ENCODE measurements around the gene EP400. TPM values are rescaled to one million over a fixed set of nuclear protein-coding genes. Genes with fewer than 3 reads are reported as not detected.
"Not testable (repeated sequence)": the region's sequence is repeated elsewhere in the genome, so short reads cannot be mapped to it uniquely, and the experiment has no call there.

The EP400 gene
- total RNA-seq, 2 experiments from 2014 or later = 36.8 to 40.6 TPM

GRCh38 chr12:132071040-132071810 is 121.5 kb downstream of the EP400 start:
- Mint-ChIP-seq H3K4me3 (no peak overlapping the region), H3K27me3 (ENCODE audit: low read depth) (no peaks in the 10 kb centered on the region), H3K9me3 (no peaks in the 10 kb centered on the region), H3K27ac (no peak overlapping the region), H3K4me1 (ENCODE audit: low read depth) (peaks cover 10% of the 10 kb centered on the region), H3K36me3 (ENCODE audit: low read depth) (peaks cover 36% of the 10 kb centered on the region)
- intact Hi-C loops (cut with micrococcal nuclease) = no loop called here
- CTCF ChIA-PET = no interaction called here
- no peak for DNase-seq

GRCh38 chr12:132071830-132072384 is 122.2 kb downstream of the EP400 start:
- Mint-ChIP-seq H3K27me3 (ENCODE audit: low read depth) (no peaks in the 10 kb centered on the region), H3K4me1 (ENCODE audit: low read depth) (peaks cover 3% of the 10 kb centered on the region), H3K4me3 (no peak overlapping the region), H3K27ac (no peak overlapping the region), H3K36me3 (ENCODE audit: low read depth) (peaks cover 35% of the 10 kb centered on the region), H3K9me3 (no peaks in the 10 kb centered on the region)
- CTCF ChIA-PET = no interaction called here
- intact Hi-C loops (cut with micrococcal nuclease) = no loop called here
- DNase-seq = no peak

GRCh38 chr12:132074216-132074615 is 124.5 kb downstream of the EP400 start:
- CTCF ChIA-PET = no interaction called here
- DNase-seq = no peak
- Mint-ChIP-seq H3K27me3 (ENCODE audit: low read depth) (no peaks in the 10 kb centered on the region), H3K9me3 (no peaks in the 10 kb centered on the region), H3K36me3 (ENCODE audit: low read depth) (peaks cover 39% of the 10 kb centered on the region), H3K27ac (no peak overlapping the region), H3K4me3 (no peak overlapping the region), H3K4me1 (ENCODE audit: low read depth) (no peaks in the 10 kb centered on the region)
- intact Hi-C loops (cut with micrococcal nuclease) = no loop called here

GRCh38 chr12:132075026-132075713 is 125.4 kb downstream of the EP400 start:
- H3K4me3 Mint-ChIP-seq = no peak overlapping the region
- H3K9me3 Mint-ChIP-seq = no peaks in the 10 kb centered on the region
- H3K36me3 Mint-ChIP-seq (ENCODE audit: low read depth) = peaks cover 39% of the 10 kb centered on the region
- no peaks in the 10 kb centered on the region for H3K27me3 Mint-ChIP-seq (ENCODE audit: low read depth)
- CTCF ChIA-PET = no interaction called here
- H3K4me1 Mint-ChIP-seq (ENCODE audit: low read depth) = no peaks in the 10 kb centered on the region
- intact Hi-C loops (cut with micrococcal nuclease) = no loop called here
- H3K27ac Mint-ChIP-seq = no peak overlapping the region
- DNase-seq = no peak

- H3K27ac Mint-ChIP-seq = no peak overlapping the region
- no peaks in the 10 kb centered on the region for H3K27me3 Mint-ChIP-seq (ENCODE audit: low read depth)
- peaks cover 39% of the 10 kb centered on the region for H3K36me3 Mint-ChIP-seq (ENCODE audit: low read depth)
Measured at GRCh38 chr12:132075714-132076553, 126.2 kb downstream of the EP400 start.

GRCh38 chr12:132076711-132077110 is 127.0 kb downstream of the EP400 start:
- DNase-seq = no peak
- Mint-ChIP-seq H3K4me1 (ENCODE audit: low read depth) (no peaks in the 10 kb centered on the region), H3K27me3 (ENCODE audit: low read depth) (no peaks in the 10 kb centered on the region), H3K9me3 (no peaks in the 10 kb centered on the region), H3K27ac (no peak overlapping the region), H3K4me3 (no peak overlapping the region), H3K36me3 (ENCODE audit: low read depth) (peaks cover 33% of the 10 kb centered on the region)
- CTCF ChIA-PET = no interaction called here
- intact Hi-C loops (cut with micrococcal nuclease) = no loop called here

More at GRCh38 chr12:132075714-132076553, 126.2 kb downstream of the EP400 start:
- no peak for DNase-seq
- intact Hi-C loops (cut with micrococcal nuclease) = no loop called here
- no peaks in the 10 kb centered on the region for H3K9me3 Mint-ChIP-seq
- H3K4me1 Mint-ChIP-seq (ENCODE audit: low read depth) = no peaks in the 10 kb centered on the region
- CTCF ChIA-PET = no interaction called here
- no peak overlapping the region for H3K4me3 Mint-ChIP-seq

GRCh38 chr12:132077322-132078100 is 127.8 kb downstream of the EP400 start:
- DNase-seq = no peak
- Mint-ChIP-seq H3K4me3 (no peak overlapping the region), H3K4me1 (ENCODE audit: low read depth) (no peaks in the 10 kb centered on the region), H3K36me3 (ENCODE audit: low read depth) (peaks cover 31% of the 10 kb centered on the region), H3K27ac (no peak overlapping the region), H3K27me3 (ENCODE audit: low read depth) (no peaks in the 10 kb centered on the region), H3K9me3 (no peaks in the 10 kb centered on the region)
- CTCF ChIA-PET = no interaction called here
- intact Hi-C loops (cut with micrococcal nuclease) = no loop called here

- no peak for DNase-seq
- Mint-ChIP-seq H3K27me3 (ENCODE audit: low read depth) (no peaks in the 10 kb centered on the region), H3K4me3 (no peak overlapping the region), H3K27ac (no peak overlapping the region), H3K9me3 (no peaks in the 10 kb centered on the region), H3K36me3 (ENCODE audit: low read depth) (peaks cover 30% of the 10 kb centered on the region), H3K4me1 (ENCODE audit: low read depth) (peaks cover 3% of the 10 kb centered on the region)
- CTCF ChIA-PET = no interaction called here
- intact Hi-C loops (cut with micrococcal nuclease) = no loop called here
Measured at GRCh38 chr12:132078190-132078589, 128.4 kb downstream of the EP400 start.

- H3K4me1 Mint-ChIP-seq (ENCODE audit: low read depth) = peaks cover 8% of the 10 kb centered on the region
- peak overlapping the region; percentile 13 for H3K27ac Mint-ChIP-seq
- intact Hi-C loops (cut with micrococcal nuclease) = no loop called here
- DNase-seq = no peak
- H3K9me3 Mint-ChIP-seq = no peaks in the 10 kb centered on the region
- H3K27me3 Mint-ChIP-seq (ENCODE audit: low read depth) = no peaks in the 10 kb centered on the region
- CTCF ChIA-PET = no interaction called here
- no peak overlapping the region for H3K4me3 Mint-ChIP-seq
- H3K36me3 Mint-ChIP-seq (ENCODE audit: low read depth) = peaks cover 25% of the 10 kb centered on the region
Measured at GRCh38 chr12:132079200-132079599, 129.5 kb downstream of the EP400 start.

- H3K4me3 Mint-ChIP-seq = no peak overlapping the region
- DNase-seq = no peak
- no peaks in the 10 kb centered on the region for H3K9me3 Mint-ChIP-seq
- CTCF ChIA-PET = no interaction called here
- intact Hi-C loops (cut with micrococcal nuclease) = loop anchor here (5.0 kb wide), 1 partner anchor 132 kb away; the partner anchor contains the start of gene EP400
- H3K36me3 Mint-ChIP-seq (ENCODE audit: low read depth) = peaks cover 21% of the 10 kb centered on the region
- no peaks in the 10 kb centered on the region for H3K27me3 Mint-ChIP-seq (ENCODE audit: low read depth)
- peaks cover 8% of the 10 kb centered on the region for H3K4me1 Mint-ChIP-seq (ENCODE audit: low read depth)
- no peak overlapping the region for H3K27ac Mint-ChIP-seq
Measured at GRCh38 chr12:132079695-132080094, 130.0 kb downstream of the EP400 start.

GRCh38 chr12:132080515-132080914 is 130.8 kb downstream of the EP400 start:
- DNase-seq; H3K27me3 Mint-ChIP-seq (ENCODE audit: low read depth); H3K4me3 Mint-ChIP-seq; H3K27ac Mint-ChIP-seq; H3K9me3 Mint-ChIP-seq; CTCF ChIA-PET: not testable (repeated sequence)
- intact Hi-C loops (cut with micrococcal nuclease) = loop anchor here (5.0 kb wide), 1 partner anchor 133 kb away; the partner anchor contains the start of gene EP400
- H3K36me3 Mint-ChIP-seq (ENCODE audit: low read depth) = peaks cover 22% of the 10 kb centered on the region
- peaks cover 14% of the 10 kb centered on the region for H3K4me1 Mint-ChIP-seq (ENCODE audit: low read depth)

Measured in activated naive CD4-positive, alpha-beta T cell treated with anti-CD3 and anti-CD28 coated beads for 36 hours (primary cell).